Astrocyte of the spinal cord (primary cell): ENCODE measurements around the gene HSH2D.

Experiments used
- DNase-seq: peaks from one replicate; pipeline ENCODE4 v3.0.0; 2011; ENCODE audit warnings: low read depth, low spot score
- H3K4me3 ChIP-seq: 2 replicates; pipeline ENCODE4 v1.5.1; 2011; ENCODE audit warnings: low read depth, mild to moderate bottlenecking, low read length, moderate library complexity
- CTCF ChIP-seq: IDR thresholded peaks from 2 replicates; pipeline ENCODE4 v1.5.1; 2012; ENCODE audit warnings: low read depth, mild to moderate bottlenecking, low read length, inconsistent platforms
- in situ Hi-C: cut with HindIII; loops from 2 replicates; pipeline ENCODE4 v1.10.0; 2017; ENCODE audit warnings: low sequenced_read_pairs

The HSH2D gene

GRCh38 chr19:16121967-16122366, 21.5 kb upstream of the HSH2D start:
- TF ChIP-seq CTCF, result no peak
- no peak overlapping the region for H3K4me3 ChIP-seq
- in situ Hi-C loops, result no loop called here
- DNase-seq, result no peak

GRCh38 chr19:16124953-16125352, 18.5 kb upstream of the HSH2D start:
- in situ Hi-C loops, result no loop called here
- H3K4me3 ChIP-seq, result no peak overlapping the region

GRCh38 chr19:16125737-16126495, 17.6 kb upstream of the HSH2D start:
- TF ChIP-seq CTCF, result no peak
- in situ Hi-C loops, result no loop called here
- no peak overlapping the region for H3K4me3 ChIP-seq
- no peak for DNase-seq

More at GRCh38 chr19:16124953-16125352, 18.5 kb upstream of the HSH2D start:
- no peak for DNase-seq
- no peak for TF ChIP-seq CTCF

GRCh38 chr19:16127080-16127479, 16.4 kb upstream of the HSH2D start:
- in situ Hi-C loops, result no loop called here
- no peak for DNase-seq
- no peak for TF ChIP-seq CTCF
- no peak overlapping the region for H3K4me3 ChIP-seq

- TF ChIP-seq CTCF, result no peak
- in situ Hi-C loops, result no loop called here
- H3K4me3 ChIP-seq, result no peak overlapping the region
- DNase-seq, result no peak
These were observed 15.6 kb upstream of the HSH2D start for GRCh38 chr19:16127776-16128371.

- TF ChIP-seq CTCF, result no peak
- DNase-seq, result no peak
- no peak overlapping the region for H3K4me3 ChIP-seq
- in situ Hi-C loops, result no loop called here
These were observed 11.8 kb upstream of the HSH2D start for GRCh38 chr19:16131648-16132047.
